Stimulated activated CD4-positive, alpha-beta T cell treated with anti-CD3 and anti-CD28 coated beads, Interleukin-4, amount 100 ng/mL, for 1 hour (primary cell): ENCODE measurements around the gene RNF224.
"Not testable (repeated sequence)": the region's sequence is repeated elsewhere in the genome, so short reads cannot be mapped to it uniquely, and the experiment has no call there.

Experiments
- DNase-seq: peaks from one replicate; pipeline ENCODE4 v3.0.0-alpha.2; 2020

Gene RNF224

DNA sequence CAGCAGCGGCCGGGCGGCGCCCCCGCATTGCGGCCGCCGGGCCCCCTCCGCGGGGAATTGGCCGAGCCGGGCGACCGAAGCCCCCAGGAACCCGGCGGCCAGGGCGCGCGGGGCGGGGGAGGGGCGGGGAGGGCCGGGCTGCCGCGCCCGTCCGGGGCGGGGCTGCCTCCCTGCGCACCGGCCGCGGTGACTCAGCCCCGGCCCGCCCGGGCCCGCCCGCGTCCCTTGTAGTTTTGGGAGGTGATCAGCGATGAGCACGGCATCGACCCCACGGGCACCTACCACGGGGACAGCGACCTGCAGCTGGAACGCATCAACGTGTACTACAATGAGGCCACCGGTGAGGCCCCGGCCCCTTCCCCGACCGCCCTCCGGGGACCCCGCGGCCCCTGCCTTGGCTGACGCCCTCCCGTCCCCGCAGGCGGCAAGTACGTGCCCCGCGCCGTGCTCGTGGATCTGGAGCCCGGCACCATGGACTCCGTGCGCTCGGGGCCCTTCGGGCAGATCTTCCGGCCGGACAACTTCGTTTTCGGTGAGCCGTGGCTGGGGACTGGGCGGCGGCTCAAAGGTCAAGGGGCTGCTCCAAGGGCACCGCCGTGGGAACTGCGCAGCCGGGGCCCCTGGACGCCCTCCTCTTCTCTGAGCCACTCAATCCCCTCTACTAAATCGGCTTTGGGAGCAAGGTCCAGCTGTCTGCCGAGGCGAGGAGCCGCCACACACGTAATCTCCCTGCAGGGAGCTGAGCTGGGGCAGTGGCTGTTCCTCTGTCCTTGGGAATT lies 14.4 kb downstream of the RNF224 start:
- DNase-seq = peak; percentile 74

DNA sequence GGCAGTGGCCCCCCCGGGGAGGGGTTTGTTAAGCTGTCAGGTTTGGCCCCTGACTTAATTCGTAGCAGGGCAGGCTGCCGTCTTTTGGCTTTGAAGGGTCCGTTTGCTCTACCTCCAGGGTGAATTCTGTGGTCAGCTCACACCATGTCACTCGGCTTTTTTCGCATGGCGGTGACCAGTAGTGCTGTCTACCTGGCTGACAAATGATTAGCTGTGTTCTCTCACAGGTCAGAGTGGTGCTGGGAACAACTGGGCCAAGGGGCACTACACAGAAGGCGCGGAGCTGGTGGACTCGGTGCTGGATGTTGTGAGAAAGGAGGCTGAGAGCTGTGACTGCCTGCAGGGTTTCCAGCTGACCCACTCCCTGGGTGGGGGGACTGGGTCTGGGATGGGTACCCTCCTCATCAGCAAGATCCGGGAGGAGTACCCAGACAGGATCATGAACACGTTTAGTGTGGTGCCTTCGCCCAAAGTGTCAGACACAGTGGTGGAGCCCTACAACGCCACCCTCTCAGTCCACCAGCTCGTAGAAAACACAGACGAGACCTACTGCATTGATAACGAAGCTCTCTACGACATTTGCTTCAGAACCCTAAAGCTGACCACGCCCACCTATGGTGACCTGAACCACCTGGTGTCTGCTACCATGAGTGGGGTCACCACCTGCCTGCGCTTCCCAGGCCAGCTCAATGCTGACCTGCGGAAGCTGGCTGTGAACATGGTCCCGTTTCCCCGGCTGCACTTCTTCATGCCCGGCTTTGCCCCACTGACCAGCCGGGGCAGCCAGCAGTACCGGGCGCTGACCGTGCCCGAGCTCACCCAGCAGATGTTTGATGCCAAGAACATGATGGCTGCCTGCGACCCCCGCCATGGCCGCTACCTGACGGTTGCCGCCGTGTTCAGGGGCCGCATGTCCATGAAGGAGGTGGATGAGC lies 15.2 kb downstream of the RNF224 start:
- DNase-seq = no peak

DNA sequence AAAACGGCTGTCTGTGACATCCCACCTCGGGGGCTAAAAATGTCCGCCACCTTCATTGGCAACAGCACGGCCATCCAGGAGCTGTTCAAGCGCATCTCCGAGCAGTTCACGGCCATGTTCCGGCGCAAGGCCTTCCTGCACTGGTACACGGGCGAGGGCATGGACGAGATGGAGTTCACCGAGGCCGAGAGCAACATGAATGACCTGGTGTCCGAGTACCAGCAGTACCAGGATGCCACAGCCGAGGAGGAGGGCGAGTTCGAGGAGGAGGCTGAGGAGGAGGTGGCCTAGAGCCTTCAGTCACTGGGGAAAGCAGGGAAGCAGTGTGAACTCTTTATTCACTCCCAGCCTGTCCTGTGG lies 15.9 kb downstream of the RNF224 start:
- not testable (repeated sequence) for DNase-seq

DNA sequence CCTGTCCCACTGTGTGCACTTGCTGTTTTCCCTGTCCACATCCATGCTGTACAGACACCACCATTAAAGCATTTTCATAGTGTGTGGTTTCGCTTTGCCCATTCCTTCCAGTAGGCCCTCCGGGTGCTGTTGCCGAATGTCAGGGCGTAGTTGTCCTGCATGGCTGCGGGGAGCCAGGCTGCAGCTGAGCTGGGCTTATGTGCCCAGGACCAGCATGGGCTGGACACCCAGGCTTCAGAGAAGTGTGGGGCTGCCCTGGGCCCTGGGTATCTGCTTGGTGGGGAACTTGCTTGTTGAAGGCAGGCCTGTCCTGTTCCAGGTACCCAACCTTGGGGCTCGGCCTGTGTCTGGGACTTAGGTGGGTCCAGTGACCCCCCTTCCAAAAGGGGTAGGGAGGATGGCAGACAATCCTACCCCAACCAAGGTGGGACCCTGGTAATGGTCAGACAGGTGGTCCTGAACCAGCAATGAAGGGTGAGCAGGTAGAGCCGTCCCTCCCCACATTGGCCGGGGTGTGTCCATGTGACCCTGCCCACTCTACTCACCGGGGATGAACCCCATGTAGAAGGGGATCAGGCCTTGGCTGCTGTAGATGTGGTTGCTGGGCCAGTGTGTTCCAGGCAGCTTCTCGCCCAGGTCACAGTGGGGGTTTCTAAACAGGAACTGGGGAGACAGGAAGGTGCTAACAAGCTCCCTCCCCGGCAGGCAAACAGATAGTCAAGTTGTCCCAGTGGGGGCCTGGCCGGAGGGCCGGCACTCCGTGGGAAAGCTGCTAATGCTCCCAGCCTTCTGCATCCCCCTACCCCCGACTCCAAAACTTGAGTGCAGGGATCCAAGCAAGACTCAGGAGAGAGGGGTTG lies 16.6 kb downstream of the RNF224 start:
- DNase-seq = no peak

DNA sequence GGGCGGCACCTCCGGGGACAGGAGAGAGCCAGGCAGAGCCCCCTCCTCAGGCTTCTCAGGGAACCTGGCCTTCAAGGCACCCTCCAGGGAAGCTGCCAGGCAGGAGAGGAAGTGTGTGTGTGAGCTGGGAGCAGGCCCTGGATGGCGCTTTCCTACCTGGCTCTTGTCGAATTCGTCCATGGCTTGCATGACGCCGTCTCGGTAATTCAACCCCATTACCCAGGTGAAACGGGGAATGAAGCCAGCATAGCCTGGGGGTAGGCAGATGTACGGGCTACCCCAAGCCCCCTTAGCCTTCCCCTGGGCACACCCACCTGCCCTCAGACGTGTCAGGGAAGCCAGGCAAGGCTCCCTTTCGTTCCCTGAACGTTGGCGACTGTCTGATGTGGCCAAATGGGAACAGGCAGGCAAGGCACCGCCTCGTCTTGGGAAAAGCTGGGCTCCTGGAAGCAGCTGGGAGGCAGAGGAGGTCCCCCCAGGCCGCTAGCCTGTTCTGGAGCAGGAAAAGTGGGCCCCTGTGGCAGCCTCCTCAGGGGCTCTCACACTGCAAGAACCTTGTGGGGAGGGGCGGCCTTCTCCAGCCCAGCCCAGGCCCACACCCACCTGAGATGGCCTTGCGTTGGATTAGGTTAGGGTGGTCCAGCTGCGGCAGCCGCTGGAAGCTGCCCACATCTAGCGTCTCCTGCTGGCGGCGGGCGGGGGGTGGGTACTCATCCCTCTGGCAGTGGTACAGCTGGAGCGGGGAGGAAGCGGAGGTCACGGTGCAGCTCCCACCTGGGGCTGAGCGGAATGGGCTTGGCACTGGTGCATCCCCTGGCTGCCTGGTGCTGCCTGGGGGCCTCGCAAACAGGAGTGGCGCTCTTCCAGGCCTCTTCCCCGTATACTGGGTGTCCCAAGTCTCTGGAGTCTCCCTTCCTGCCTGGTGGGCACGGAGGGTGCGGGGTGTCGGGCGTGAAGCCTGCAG lies 17.5 kb downstream of the RNF224 start:
- DNase-seq = no peak

DNA sequence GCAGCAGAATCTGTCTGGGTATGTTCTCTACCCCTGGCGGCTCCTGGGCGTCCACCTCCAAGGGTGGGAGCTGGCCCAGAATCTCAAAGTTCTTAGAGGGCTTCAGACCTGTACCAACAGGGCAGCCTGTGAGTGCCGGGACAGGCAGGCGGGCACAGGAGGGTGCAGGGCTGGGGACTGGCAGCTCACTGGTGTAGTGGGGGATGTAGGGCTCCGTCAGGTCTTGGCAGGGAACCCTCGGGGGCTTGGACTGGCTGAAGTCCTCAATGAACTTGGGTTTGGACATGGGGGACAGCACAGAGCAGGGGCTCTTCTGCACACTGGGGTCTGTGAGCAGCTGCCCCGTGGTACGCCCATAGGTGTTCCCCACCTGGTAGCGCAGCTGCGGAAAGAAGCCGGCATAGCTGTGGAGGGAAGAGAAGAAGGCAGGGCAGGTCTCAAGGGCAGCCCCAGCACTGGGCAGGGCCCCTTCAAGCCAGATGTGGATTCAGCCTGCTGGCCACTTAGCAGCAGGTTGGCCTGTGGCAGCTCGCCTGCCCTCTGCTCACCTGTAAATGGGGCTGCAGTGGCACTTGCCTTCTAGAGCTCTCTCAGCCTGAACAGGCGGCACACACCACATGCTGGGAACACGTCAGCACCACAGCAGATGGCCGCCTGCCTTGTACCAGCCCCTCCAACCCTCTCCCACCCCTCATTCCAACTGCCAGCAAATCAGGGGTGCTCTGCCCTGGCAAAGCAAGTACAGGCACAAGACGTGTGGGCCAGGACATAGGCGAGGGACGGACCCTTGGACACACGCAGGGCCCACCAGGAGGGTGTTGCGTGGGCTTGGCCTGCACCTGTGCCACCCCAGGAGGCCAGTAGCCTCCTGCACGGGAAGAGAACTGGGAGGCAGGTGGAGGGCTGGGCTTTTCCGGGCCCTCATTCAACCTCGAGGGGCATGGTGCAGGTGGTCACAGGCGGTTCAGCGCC lies 18.4 kb downstream of the RNF224 start:
- no peak for DNase-seq

DNA sequence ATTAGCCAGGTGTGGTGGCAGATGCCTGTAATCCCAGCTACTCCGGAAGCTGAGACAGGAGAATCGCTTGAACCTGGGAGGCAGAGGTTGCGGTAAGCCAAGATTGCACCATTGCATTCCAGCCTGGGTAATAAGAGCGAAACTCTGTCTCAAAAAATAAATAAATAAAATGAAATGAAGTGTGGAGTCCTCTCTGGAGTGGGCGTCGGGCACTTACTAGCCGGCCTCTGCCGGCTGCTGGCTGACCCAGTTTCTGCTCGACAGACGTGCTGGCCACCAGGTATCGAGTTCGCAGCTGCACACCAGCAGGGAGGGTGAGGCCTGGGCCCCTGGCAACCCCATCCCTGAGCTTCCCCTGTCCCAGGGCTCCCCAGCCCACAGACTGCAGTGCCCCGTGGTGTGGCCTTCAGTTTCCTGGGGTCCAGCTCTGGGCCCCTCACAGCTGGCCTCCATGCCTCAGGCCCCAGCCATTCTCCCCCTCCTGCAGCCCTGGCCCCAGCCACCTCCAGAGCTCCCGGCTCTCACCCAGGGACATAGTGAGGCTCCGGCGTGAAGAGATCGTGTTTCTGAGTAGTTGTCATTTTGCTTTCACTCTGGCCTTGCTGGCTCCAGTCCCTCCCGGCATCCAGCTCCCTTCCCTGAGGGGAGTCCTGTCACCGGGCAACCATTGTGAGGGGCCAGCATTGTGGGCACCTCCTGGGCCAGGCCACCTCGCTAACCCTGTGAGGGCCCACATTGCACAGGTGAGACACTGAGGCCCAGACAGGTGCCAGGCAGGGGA lies 20.0 kb downstream of the RNF224 start:
- no peak for DNase-seq

DNA sequence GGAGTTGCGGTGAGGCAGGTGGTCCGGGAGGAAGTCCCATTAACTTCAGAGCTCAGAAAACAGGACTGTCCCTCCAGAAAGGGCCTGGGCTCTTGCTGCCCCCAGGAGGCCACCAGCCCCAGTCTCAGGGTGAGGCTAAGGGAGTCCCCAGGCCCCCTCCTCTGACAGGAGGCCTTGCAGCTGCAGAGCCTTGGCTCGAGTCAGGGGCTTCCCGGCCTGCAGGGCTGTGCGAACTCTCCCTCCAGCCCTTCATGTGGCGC lies 20.5 kb downstream of the RNF224 start:
- DNase-seq = no peak

DNA sequence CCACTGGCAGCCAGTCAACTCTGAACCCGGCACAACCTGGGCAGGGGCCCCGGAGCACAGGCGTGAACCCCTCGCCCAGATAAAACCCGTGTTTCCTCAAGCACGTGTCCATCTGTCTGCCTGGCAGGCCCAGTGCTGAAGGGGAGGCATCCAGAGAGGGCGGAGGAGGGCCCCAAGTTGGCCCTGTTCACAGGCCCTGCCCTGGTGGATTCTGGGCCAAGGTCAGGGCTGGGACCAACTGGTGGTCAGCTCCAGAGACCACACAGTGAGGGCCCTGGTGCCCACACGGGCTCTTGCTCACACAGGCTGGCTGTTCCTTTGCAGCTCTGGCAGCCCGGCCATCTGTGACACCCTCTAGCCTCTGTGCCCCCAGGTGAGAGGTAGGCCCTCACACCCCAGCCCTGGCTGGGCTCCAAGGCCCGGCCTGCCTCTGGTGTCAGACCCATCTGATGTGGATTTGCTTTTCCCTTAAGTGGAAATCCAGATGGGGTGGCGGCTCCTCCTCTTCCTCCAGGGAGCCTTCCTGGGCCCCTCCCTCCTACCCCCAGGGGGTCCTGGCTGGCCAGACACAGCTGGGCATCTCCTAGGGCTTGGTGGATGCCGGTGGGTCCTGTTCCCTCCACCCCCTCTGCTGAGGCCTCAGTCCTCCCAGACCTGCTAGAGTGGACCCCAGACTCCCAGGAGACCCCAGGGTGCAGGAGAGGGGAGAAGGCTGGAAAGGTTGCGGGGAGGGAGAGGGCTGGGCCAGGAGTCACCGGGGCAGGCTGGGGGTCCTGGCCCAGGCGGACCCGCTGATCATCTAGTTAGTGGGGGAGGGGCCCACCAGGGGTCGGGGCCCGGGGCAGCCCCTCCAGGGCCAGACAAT lies 23.3 kb downstream of the RNF224 start:
- DNase-seq = no peak

DNA sequence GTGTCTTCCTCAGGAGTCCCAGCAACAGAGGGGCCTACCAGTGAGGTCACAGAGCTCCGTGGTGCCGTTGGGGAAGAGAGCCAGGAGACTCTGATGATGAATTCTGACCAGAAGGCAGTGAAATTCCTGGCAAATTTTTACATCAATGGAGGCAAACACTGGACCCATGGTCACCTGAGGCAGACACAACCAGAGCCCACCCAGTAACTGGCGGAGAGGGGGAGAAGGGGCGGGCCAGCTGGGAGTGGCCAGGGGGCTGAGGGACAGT lies 23.8 kb downstream of the RNF224 start, which contains the start of gene STPG3:
Gene STPG3 (plus strand): TSS at position 93 of the 268 bp plus-strand sequence. CDS start 1 bp downstream, at position 94.
- no peak for DNase-seq

DNA sequence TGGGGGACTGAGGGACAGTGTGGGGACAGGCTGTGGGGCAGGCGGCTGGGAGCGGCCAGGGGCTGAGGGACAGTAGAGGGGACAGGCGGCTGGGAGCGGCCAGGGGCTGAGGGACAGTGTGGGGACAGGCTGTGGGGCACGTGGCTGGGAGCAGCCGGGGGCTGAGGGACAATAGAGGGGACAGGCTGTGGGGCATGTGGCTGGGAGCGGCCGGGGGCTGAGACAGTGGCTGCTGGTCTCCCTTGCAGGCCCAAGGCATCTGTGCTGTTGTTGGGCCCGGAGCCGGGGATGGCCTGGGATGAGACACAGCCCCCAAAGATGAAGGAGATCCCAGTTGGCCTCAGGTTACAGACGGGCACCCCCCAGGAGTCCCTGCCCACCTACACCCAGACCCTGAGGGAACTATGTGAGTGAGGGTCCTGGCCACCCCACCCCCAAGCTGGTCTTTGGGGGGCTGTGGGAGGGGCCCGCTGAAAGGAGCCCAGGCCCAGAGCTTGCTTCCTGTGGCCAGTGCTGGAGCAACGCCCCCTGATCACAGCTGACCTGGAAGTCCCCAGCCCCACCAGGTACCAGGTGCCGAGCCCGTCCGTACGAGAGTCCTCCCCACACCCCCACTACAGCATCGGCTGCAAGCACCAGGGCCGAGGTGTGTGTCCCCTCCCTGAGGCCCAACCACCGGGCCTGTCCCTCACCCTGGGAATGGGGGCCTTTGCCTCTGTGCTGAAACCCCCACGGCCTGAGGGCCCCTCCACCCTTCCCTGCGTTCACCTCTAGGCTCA lies 24.4 kb downstream of the RNF224 start:
- DNase-seq = no peak

DNA sequence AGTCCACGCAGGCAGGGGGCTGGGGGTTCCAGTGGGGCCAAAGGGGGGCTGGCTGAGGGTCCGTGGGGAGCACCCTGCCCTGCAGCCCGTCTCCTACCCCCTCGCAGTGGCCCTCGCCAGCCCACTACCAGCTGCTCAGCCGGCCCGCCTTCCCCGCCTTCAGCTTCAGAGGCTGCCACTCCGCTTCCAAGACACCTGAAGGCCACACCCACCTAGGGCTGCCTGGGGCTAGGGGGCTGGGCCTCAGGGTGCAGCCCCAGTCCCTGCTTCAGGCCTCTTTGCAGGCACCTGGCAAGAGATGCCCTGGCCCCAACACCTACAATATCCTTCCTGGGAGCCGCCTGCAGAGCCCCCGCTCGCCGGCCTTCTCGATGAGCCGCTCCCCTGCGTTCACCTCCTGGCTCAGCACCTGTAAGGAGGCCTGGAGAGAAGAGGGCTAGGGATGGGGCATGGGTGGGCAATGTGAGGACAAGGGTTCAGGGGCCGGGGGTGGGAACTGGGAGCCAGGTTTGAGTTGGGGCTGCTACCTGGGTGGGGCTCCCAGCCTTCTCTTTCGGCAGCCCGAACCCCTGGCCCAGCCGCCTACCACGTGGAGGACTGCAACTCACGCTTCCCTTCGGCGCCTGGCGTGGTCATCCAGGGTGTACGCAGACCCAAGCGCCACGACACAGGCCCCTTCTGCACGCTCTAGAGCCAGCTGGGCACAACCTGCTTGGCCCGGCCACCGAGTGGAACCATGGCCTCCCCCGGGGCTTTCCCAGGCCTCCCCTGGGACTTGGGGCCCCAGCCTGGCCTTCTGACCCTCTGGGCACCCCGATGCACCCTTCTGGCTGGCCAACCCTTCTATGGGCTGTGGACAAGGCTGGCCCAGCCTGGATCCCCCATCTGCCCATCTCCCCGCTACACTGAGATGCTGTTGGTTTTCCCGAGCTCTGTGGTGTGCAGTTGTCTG lies 25.5 kb downstream of the RNF224 start:
- no peak for DNase-seq

DNA sequence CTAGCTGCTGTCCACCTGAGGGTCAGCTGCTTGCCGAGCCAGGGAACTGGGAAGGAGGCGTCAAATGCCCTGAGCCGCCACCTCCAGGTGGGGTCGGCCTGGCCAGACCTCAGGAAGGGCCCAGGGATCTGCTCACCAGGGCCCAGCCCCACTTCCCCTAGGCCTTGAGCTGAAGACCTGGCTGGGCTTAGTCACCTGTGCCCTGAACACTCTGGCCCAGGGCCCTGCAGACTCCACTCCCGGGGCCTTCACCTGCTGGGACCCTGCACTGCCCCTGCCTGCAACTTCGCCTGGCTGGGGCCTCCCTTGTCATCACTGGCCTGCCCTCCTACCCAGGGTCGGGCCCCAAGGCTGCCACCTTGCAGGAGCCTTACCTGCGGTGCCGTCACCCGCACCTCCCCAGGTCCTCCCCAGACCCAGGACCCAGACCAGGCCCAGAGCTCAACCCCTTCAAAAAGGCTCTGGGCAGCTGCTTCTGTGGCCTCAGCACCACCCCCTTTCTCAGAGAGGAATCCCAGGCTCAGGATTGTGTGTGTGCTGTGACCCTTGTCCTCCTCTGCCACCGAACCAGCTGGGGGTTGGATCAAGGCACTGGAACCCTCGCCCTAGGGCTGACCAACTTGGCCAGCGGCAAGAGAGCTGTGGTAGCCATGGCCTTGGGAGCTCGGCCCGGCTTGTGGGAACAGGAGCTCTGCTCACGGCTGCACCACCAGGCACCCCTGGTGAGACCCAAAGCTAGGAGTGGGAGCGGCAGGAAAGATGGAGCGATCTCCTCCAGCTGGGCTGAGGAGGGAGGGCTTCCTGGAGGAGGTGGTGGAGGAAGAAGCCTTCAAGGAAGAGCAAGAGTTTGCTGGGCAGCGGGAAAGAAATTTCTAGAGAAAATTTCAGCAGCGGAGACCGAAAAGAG lies 26.7 kb downstream of the RNF224 start:
- DNase-seq = no peak

DNA sequence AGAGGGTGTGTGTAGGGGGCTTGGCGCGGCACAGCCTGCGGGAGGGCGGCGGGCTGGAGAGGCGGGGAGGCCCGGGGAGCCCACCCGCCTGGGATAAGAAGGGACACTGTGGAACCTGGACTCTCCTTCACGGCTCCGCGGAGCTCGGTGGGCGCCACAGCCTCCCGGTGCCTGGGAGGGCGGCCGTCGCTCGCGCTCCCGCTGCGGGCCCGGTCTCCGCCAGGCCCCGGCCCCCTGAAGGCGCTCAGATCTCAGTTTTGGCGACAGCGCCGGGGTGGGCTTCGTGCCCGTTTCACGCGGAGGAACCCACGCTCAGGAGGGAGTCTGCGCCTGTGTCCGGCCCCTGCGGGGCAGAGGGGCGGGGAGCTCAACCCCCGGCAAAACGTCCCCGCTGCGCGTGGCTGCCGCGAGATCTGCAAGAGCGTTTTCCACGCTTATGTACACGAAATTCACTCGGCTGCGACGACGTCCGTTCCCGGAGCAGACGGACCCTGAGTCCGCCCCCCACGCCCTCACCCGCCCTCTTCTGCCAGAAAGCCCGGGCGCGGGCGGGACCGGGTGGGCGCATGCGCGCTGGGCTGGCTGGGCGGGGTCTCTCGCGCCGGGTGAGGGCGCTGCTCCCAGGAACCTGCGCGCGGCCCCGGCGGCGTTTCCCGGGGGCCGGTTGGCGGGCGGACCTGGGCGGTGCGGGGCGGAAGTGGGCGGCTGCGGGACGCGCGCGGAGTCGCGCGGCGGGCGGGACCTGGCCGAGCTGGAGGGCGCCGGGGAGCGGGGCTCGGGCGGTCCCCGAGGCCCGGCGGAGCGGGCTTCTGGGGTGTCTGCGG lies 27.5 kb downstream of the RNF224 start, which contains the start of gene NELFB:
Gene NELFB (plus strand): TSS at position 704 of the 824 bp plus-strand sequence.
- peak; percentile 97 for DNase-seq
